Testis (tissue), 2 donors: Measurements from ENCODE around the gene ERBIN.

Experiments used
- POLR2A ChIP-seq: fragments of 450-650 bp; IDR thresholded peaks from one replicate; pipeline ENCODE4 v1.6.1; 2017; ENCODE audit warnings: antibody characterized with exemption, mild to moderate bottlenecking, moderate library complexity
- TF ChIP-seq, protein P1 (sequence below), 3 experiments: fragments of 450-650 bp in 2 of 3; fragments of 200-600 bp in 1 of 3; sonication (generic) in 1 of 3; IDR thresholded peaks; one replicate each; pipeline ENCODE4 v1.5.1; 2016 to 2019; ENCODE audit warnings: antibody characterized with exemption in 3 of 3, mild to moderate bottlenecking in 2 of 3, moderate library complexity in 1 of 3

DNA sequence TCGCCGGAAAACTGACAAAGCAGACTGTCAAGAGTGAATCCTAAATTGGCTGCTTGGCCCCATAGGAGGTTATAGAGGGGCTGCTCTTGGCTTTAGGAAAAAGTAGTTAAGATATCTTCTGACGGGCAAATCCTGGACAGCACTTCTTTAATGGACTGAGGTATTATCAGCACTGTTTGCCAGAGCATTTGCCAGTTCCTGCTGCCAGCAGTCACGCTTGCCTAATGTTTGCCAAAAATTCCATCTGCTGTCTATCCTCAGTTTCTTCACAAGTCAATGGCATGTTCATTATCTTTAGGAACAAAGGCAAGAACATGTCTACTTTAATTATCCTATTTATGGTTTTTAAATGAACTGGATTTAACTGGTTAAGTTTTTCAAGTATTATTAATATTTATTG is 191.9 kb downstream of the ERBIN start:
- TF ChIP-seq POLR2A, result no peak
- TF ChIP-seq, protein P1, sequence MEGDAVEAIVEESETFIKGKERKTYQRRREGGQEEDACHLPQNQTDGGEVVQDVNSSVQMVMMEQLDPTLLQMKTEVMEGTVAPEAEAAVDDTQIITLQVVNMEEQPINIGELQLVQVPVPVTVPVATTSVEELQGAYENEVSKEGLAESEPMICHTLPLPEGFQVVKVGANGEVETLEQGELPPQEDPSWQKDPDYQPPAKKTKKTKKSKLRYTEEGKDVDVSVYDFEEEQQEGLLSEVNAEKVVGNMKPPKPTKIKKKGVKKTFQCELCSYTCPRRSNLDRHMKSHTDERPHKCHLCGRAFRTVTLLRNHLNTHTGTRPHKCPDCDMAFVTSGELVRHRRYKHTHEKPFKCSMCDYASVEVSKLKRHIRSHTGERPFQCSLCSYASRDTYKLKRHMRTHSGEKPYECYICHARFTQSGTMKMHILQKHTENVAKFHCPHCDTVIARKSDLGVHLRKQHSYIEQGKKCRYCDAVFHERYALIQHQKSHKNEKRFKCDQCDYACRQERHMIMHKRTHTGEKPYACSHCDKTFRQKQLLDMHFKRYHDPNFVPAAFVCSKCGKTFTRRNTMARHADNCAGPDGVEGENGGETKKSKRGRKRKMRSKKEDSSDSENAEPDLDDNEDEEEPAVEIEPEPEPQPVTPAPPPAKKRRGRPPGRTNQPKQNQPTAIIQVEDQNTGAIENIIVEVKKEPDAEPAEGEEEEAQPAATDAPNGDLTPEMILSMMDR (IDR thresholded peaks at IDR 0.05), result no peak
